ENCODE measurements around the gene P4HA2.
A peak's percentile ranks its signal among the peaks of the same experiment; 100 is the strongest.
"Not testable (repeated sequence)": the region's sequence is repeated elsewhere in the genome, so short reads cannot be mapped to it uniquely, and the experiment has no call there.

The P4HA2 gene

GRCh38 chr5:132199116-132199680 is 28.5 kb downstream of the P4HA2 start:
- DNase-seq (ENCODE audit: low read depth), result no peak

DNA sequence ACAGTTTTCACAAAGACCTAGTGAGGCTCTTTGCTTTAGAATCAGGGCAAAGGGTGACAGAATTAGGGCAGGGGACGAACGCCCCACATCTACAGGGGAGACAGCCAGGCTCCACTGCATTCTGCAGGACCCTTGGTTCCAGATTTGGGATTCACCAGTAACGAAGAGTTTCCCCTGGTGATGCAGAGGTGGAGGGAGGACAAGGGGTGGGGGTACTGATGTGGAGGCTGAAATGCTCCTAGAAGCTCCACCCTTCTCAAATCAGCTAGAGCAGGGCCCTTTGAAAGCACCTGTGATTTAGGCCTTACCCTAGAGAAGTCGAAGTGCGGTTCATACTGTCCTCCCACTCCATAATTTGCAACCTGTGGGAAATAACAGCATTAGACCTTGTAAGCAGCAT is 29.1 kb downstream of the P4HA2 start:
- DNase-seq (ENCODE audit: low read depth), result no peak

DNA sequence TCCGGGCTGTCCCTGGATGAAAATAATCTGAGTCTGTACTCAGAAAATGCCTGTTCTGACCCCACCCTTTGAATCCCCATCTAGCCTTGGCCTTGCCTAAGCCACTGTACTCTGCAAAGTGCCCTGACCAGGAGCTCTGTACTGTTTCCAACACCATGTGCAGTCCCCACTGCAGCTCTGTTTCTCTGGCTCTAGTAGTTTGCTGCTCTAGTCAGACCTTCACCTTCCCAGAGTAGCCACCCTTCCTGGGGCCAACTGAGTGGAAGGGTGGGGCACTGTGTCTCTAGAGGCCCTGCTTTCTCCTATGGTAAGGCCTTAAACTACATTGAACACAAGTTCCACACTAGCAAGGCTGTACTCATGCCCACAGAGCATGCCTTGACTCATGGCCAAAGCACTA is 31.9 kb downstream of the P4HA2 start:
- DNase-seq (ENCODE audit: low read depth), result no peak

DNA sequence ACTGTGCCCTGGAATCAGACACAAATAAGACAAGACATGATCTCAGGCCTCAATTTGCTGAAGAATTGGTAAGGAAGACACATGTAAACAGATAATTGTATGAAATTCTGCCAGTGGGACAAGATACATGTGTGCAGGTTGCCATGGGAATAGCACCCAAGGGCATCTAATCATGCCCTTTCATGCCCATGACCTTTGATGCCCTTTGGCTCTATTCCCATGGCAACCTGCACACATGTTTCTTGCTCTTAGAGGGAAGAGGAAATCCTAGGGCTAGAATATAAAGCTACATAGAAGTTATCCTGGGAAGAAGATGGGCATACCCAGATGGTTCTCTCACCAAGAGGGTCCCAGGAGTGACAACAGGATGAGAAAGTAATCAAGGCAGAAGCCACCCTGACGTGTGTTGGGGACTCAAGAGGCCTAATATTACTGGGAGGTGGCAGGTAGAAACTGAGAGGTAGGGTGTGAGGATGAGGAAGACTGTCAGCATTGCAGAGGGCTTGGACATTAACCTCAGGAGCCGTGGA is 34.4 kb downstream of the P4HA2 start:
- DNase-seq (ENCODE audit: low read depth), result no peak

DNA sequence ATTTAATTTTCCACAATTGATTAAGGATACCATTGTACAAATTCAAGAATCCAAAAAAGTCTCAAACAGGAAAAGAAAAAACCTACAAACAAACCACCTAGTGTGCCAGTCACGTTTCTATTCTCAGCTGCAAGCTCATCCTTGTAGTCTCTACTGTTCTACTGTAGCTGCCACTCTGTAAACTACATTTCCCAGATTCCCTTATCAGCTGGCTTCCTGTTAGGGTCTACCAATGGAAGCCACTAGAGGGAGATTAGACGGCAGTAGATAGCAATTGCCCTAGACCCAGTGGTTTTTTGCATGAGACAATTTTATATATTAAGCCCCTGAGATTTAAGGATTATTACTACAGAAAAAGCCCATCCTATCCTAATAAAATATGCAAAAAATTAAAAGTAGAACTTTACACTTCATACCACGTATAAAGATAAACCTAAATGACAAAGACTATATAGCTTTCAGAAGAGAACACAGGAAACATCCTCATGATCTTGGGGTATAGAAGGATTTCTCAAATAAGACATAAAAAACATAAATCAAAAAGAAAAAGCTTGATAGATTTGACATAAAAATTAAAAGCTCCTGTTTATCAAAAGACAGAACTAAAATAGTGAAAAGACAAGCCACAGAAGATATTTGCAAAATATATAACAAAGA is 37.4 kb downstream of the P4HA2 start:
- peak; percentile 51 for DNase-seq (ENCODE audit: low read depth)

- no peak for DNase-seq (ENCODE audit: low read depth)
Observed at GRCh38 chr5:132184588-132184987, 43.1 kb downstream of the P4HA2 start.

GRCh38 chr5:132183723-132184122 is 43.9 kb downstream of the P4HA2 start:
- no peak for DNase-seq (ENCODE audit: low read depth)

GRCh38 chr5:132182359-132183040 is 45.2 kb downstream of the P4HA2 start:
- DNase-seq (ENCODE audit: low read depth), result no peak

GRCh38 chr5:132181011-132181629 is 46.5 kb downstream of the P4HA2 start:
- no peak for DNase-seq (ENCODE audit: low read depth)

GRCh38 chr5:132180134-132180745 is 47.4 kb downstream of the P4HA2 start:
- peak; percentile 35 for DNase-seq (ENCODE audit: low read depth)

DNA sequence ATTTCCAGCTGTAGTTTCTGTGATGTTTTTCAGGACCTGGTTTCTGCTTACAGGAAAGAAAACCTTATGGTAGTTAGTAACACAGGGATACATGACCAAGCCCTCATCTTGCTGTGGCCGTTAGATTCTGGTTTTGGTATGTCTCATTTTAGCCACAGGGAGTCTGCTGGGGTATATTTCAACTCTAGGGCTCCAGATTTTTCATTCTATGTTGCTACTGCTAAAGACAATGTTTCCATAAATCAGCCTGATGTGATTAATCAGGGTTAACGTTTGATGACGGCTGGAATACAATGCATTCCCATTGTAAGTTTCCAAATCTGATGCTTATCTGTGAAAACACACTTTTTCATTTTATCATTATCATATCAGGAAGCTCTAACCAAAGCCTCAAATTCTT is 48.2 kb downstream of the P4HA2 start:
- DNase-seq (ENCODE audit: low read depth), result no peak

DNA sequence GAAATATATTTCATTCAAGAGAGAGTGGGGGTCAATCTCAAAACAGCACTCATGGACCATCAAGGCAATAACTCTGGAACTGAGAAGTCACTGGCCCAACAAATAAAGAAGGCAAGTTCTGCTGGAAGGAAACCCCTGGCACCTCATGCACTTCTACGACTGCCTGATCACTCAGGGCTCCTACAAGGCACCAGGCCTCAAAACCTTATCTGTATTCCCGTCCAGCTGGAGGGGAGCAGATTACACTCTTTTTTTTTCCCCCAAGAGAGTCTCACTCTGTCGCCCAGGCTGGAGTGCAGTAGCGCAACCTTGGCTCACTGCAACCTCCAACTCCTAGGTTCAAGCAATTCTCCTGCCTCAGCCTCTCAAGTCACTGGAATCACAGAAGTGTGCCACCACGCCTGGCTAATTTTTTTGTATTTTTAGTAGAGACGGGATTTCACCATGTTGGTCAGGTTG is 49.9 kb downstream of the P4HA2 start:
- no peak for DNase-seq (ENCODE audit: low read depth)

DNA sequence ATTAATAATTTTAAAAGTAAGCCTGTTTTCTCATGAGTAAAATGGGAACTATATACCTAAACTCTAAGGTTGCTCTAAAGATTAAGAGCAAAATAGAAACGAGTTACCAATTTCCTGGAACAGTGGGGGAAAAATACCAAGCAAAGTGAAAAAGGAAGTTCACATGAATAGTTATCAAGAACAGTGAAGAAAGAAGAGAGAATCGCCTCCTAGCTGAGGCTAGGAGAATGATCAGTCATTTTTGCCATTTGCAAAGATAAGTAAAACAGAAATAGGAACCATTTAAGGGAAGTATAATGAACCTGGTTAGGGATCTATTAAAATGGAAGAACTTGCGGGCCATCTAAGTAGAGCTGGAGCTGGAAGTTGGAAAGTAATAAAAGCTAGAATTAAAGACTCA is 50.7 kb downstream of the P4HA2 start:
- no peak for DNase-seq (ENCODE audit: low read depth)

DNA sequence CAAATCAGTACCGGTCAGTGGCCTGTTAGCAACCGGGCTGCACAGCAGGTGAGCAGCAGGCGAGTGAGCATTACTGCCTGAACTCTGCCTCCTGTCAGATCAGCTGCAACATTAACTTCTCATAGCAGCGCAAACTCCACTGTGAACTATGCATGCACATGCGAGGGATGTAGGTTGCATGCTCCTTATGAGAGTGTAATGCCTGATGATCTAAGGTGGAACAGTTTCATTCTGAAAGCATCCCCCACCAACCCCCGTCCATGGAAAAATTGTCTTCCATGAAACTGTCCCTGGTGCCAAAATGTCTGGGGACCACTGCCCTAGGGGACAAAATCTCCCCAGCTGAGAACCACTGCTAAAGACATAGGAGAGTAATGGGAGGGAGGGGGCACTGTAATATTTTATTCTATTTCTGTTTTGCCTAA is 51.1 kb downstream of the P4HA2 start:
- no peak for DNase-seq (ENCODE audit: low read depth)

DNA sequence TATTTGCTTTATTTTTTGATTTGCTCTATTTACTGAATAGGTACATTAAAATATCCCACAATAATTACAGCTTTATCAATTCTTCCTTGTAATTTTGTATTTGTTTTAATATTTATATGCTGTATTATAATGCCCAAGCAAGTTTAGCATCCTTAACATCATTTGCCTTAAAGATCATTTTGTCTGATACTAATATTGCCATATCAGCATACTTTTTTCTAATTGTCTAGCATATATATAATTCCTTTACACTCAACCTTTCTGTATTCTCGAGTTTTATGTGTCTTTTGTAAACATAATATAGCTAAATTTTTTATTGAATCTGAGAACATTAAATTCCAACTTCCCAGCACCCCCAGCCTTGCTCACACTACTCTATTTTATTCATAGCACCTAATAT is 64.7 kb downstream of the P4HA2 start:
- no peak for DNase-seq (ENCODE audit: low read depth)

DNA sequence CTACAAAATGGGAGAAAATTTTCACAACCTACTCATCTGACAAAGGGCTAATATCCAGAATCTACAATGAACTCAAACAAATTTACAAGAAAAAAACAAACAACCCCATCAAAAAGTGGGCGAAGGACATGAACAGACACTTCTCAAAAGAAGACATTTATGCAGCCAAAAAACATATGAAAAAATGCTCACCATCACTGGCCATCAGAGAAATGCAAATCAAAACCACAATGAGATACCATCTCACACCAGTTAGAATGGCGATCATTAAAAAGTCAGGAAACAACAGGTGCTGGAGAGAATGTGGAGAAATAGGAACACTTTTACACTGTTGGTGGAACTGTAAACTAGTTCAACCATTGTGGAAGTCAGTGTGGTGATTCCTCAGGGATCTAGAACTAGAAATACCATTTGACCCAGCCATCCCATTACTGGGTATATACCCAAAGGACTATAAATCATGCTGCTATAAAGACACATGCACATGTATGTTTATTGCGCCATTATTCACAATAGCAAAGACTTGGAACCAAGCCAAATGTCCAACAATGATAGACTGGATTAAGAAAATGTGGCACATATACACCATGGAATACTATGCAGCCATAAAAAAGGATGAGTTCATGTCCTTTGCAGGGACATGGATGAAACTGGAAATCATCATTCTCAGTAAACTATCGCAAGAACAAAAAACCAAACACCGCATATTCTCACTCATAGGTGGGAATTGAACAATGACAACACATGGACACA is 65.9 kb downstream of the P4HA2 start:
- DNase-seq (ENCODE audit: low read depth), result not testable (repeated sequence)

GRCh38 chr5:132156413-132156812 is 71.2 kb downstream of the P4HA2 start:
- DNase-seq (ENCODE audit: low read depth), result no peak

DNA sequence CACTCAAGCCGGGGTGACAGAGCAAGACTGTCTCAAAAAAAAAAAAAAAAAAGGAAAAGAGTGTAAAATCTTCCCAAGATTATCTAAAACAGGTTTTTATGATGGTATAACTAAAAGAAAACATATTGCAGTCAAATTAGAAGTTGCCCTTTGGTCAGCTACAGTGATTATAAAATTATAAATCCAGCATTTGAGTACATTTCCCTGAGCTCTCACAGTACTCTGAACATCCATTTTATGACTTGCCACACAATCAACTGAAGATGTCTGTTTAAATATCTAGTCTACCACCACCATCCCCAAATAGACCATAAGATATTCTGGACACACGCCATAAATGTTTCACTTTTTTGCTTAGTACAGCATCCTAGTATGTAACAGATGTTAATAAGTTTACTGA is 77.1 kb downstream of the P4HA2 start:
- DNase-seq (ENCODE audit: low read depth), result no peak

GRCh38 chr5:132147663-132148062 is 80.0 kb downstream of the P4HA2 start:
- DNase-seq (ENCODE audit: low read depth), result no peak

- not testable (repeated sequence) for DNase-seq (ENCODE audit: low read depth)
Observed at GRCh38 chr5:132145326-132145725, 82.3 kb downstream of the P4HA2 start.

DNA sequence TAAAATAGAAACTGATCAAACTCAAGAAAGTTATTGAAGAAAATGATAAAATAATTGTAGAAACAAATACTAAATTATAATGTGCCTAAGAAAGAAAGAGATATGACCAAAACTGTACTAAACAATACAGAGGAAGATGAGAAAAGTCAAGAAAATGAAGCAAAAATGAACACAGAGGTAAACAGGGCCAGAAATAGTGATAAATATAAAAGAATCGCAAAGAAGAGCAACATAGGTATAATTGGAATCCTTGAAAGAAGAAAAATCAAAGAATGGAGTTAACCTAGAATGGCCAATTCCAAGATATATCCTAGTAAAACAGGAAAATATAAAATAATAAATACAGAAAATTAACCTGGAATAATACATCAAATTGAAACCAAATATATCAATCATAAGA is 84.5 kb downstream of the P4HA2 start:
- no peak for DNase-seq (ENCODE audit: low read depth)

- DNase-seq (ENCODE audit: low read depth), result no peak
Observed at GRCh38 chr5:132142459-132142858, 85.2 kb downstream of the P4HA2 start.
